HepG2 (cell line): ENCODE results near the gene FITM1. TPM values are rescaled to one million over a fixed set of nuclear protein-coding genes. Genes with fewer than 3 reads are reported as not detected.

Source experiments
- ATF7 ChIP-seq, 2 experiments: fragments of 450-650 bp in 1 of 2; sonication (generic) in 1 of 2; formaldehyde crosslinking in 1 of 2; IDR thresholded peaks; 2 replicates each; pipeline versions ENCODE4 v1.4.0 to v1.6.1; 2016 to 2020; ENCODE audit warnings: antibody characterized with exemption in 1 of 2, mild to moderate bottlenecking in 1 of 2, missing genetic modification reagents in 1 of 2
- ATRX ChIP-seq: sonication (generic); formaldehyde crosslinking; IDR thresholded peaks from 2 replicates; pipeline ENCODE4 v1.4.0; 2020; ENCODE audit warnings: missing genetic modification reagents, borderline replicate concordance
- BORCS8-MEF2B ChIP-seq: sonication (generic); formaldehyde crosslinking; IDR thresholded peaks from 2 replicates; pipeline ENCODE4 v1.8.0; 2022; ENCODE audit warnings: mild to moderate bottlenecking, missing genetic modification reagents
- EED ChIP-seq: sonication (generic); formaldehyde crosslinking; IDR thresholded peaks from 2 replicates; pipeline ENCODE4 v1.5.0; 2020; ENCODE audit warnings: mild to moderate bottlenecking, missing genetic modification reagents
- FOXO1 ChIP-seq: sonication (generic); formaldehyde crosslinking; IDR thresholded peaks from 2 replicates; pipeline ENCODE4 v1.4.0; 2020; ENCODE audit warnings: missing genetic modification reagents
- GZF1 ChIP-seq: sonication (generic); formaldehyde crosslinking; IDR thresholded peaks from 2 replicates; pipeline ENCODE4 v1.5.1; 2020; ENCODE audit warnings: mild to moderate bottlenecking, missing genetic modification reagents
- IRF2 ChIP-seq: IDR thresholded peaks from 2 replicates; pipeline ENCODE4 v1.6.1; 2018; ENCODE audit warnings: missing genetic modification reagents, missing compliant biosample characterization
- IRX3 ChIP-seq: sonication (generic); formaldehyde crosslinking; IDR thresholded peaks from 2 replicates; pipeline ENCODE4 v1.8.1; 2023; ENCODE audit warnings: mild to moderate bottlenecking, low read depth, missing genetic modification reagents, borderline replicate concordance
- JUN ChIP-seq: sonication (generic); formaldehyde crosslinking; IDR thresholded peaks from 2 replicates; pipeline ENCODE4 v1.4.0; 2020; ENCODE audit warnings: mild to moderate bottlenecking, missing genetic modification reagents
- JUNB ChIP-seq: sonication (generic); formaldehyde crosslinking; IDR thresholded peaks from 2 replicates; pipeline ENCODE4 v1.8.0; 2022; ENCODE audit warnings: missing genetic modification reagents, mild to moderate bottlenecking, borderline replicate concordance
- MBNL3 ChIP-seq: fragments of 250-450 bp; sonication (Bioruptor Pico); conservative IDR thresholded peaks from 2 replicates; pipeline ENCODE4 v1.8.0; 2022; ENCODE audit warnings: mild to moderate bottlenecking, inconsistent platforms
- NR2F1 ChIP-seq, 2 experiments: fragments of 450-650 bp in 1 of 2; formaldehyde crosslinking in 1 of 2; IDR thresholded peaks; 2 replicates each; pipeline versions ENCODE4 v1.5.0 to v1.6.1; 2016 to 2020; ENCODE audit warnings: mild to moderate bottlenecking in 1 of 2, missing compliant biosample characterization in 1 of 2, missing genetic modification reagents in 1 of 2, moderate library complexity in 1 of 2
- PLRG1 ChIP-seq: fragments of 450-650 bp; conservative IDR thresholded peaks from 2 replicates; pipeline ENCODE4 v1.6.1; 2016
- POGZ ChIP-seq: sonication (generic); formaldehyde crosslinking; IDR thresholded peaks from 2 replicates; pipeline ENCODE4 v1.4.0; 2020; ENCODE audit warnings: mild to moderate bottlenecking, missing genetic modification reagents
- RBM22 ChIP-seq: fragments of 200-400 bp; formaldehyde crosslinking; optimal IDR thresholded peaks from 2 replicates; pipeline ENCODE3; 2017; ENCODE audit warnings: mild to moderate bottlenecking, low read length, moderate library complexity
- RBM39 ChIP-seq: fragments of 200-400 bp; formaldehyde crosslinking; IDR thresholded peaks from one replicate; pipeline ENCODE4 v1.6.1; 2018; ENCODE audit warnings: antibody characterized with exemption, mild to moderate bottlenecking, low read depth, low read length; ENCODE audit not compliant: poor library complexity, severe bottlenecking
- ZC3H13 ChIP-seq: sonication (generic); formaldehyde crosslinking; IDR thresholded peaks from 2 replicates; pipeline ENCODE4 v1.8.1; 2023; ENCODE audit warnings: mild to moderate bottlenecking, missing genetic modification reagents, moderate library complexity
- ZNF20 ChIP-seq: sonication (generic); formaldehyde crosslinking; IDR thresholded peaks from 2 replicates; pipeline ENCODE4 v1.4.0; 2020; ENCODE audit warnings: mild to moderate bottlenecking, moderate library complexity, missing genetic modification reagents
- ZNF317 ChIP-seq: sonication (generic); formaldehyde crosslinking; IDR thresholded peaks from 2 replicates; pipeline ENCODE4 v1.5.0; 2020; ENCODE audit warnings: mild to moderate bottlenecking, missing genetic modification reagents
- ZNF441 ChIP-seq: sonication (generic); formaldehyde crosslinking; IDR thresholded peaks from 2 replicates; pipeline ENCODE4 v1.7.0; 2021; ENCODE audit warnings: missing genetic modification reagents, borderline replicate concordance
- ZNF550 ChIP-seq: sonication (generic); formaldehyde crosslinking; IDR thresholded peaks from 2 replicates; pipeline ENCODE4 v1.4.0; 2020; ENCODE audit warnings: mild to moderate bottlenecking, missing genetic modification reagents, borderline replicate concordance
- ZNF564 ChIP-seq: sonication (generic); formaldehyde crosslinking; IDR thresholded peaks from 2 replicates; pipeline ENCODE4 v1.8.1; 2023; ENCODE audit warnings: mild to moderate bottlenecking, missing genetic modification reagents
- ZNF724P ChIP-seq: sonication (generic); formaldehyde crosslinking; IDR thresholded peaks from 2 replicates; pipeline ENCODE4 v1.8.0; 2022; ENCODE audit warnings: missing genetic modification reagents, borderline replicate concordance
- ZUFSP ChIP-seq: sonication (generic); formaldehyde crosslinking; IDR thresholded peaks from 2 replicates; pipeline ENCODE4 v1.9.0; 2021; ENCODE audit warnings: missing genetic modification reagents, mild to moderate bottlenecking, borderline replicate concordance
- polyA plus RNA-seq, 8 experiments: library from polyadenylated mRNA; depleted of rRNA in 3 of 8; stranded (reverse) in 7 of 8; unstranded in 1 of 8; fragments of >200 nt; fragmentation: Illumina TruSeq in 4 of 8; extraction: Trizol in 4 of 8; gene quantifications; 2 replicates each; pipeline versions ENCODE4 v1.2.1 to v1.2.3, GENCODE V29; 2011 to 2016; ENCODE audit warnings: low read depth in 4 of 8, missing spikeins in 1 of 8, mixed read lengths in 1 of 8; ENCODE audit not compliant: insufficient read depth in 1 of 8
- total RNA-seq, 5 experiments: library from RNA; depleted of rRNA; stranded (reverse); fragments of >200 nt; fragmentation: Illumina TruSeq; extraction: Trizol; gene quantifications; 2 replicates each; pipeline ENCODE4 v1.2.3, GENCODE V29; 2016; ENCODE audit warnings: low read depth in 1 of 5
- TF ChIP-seq, protein P1 (sequence below): sonication (generic); formaldehyde crosslinking; IDR thresholded peaks from 2 replicates; pipeline ENCODE4 v1.5.0; 2020; ENCODE audit warnings: mild to moderate bottlenecking, missing genetic modification reagents, moderate library complexity
- TF ChIP-seq, protein P2 (sequence below): sonication (generic); formaldehyde crosslinking; IDR thresholded peaks from 2 replicates; pipeline ENCODE4 v1.4.0; 2020; ENCODE audit warnings: mild to moderate bottlenecking, missing genetic modification reagents

Gene FITM1
- total and polyA plus RNA-seq, 2 of the 13 experiments (the other 11 are each of a cell fraction or from before 2014, with no cell fraction given) = 2.7 to 5.8 TPM

- no peak for TF ChIP-seq ATF7 (IDR thresholded peaks at IDR 0.05)
- no peak for TF ChIP-seq ATF7 (CRISPR knock-in tag; IDR thresholded peaks at IDR 0.05)
- peak; percentile 75; the same call in 1 of the 2 replicates for TF ChIP-seq ZNF724P (CRISPR knock-in tag)
- no peak for TF ChIP-seq ZNF564
- TF ChIP-seq ZNF550 (CRISPR knock-in tag) = 0 out of 2 replicates have a peak, but pooled peaks have one; percentile 62
- TF ChIP-seq BORCS8-MEF2B (CRISPR knock-in tag) = no peak
- peak in 1 of 2 experiments; percentile 46; a peak in 1 of 4 replicates for TF ChIP-seq NR2F1 (CRISPR knock-in tag; IDR thresholded peaks at IDR 0.05)
- TF ChIP-seq IRF2 = no peak
- TF ChIP-seq FOXO1 (CRISPR knock-in tag) = no peak
- TF ChIP-seq POGZ (CRISPR knock-in tag) = no peak
- TF ChIP-seq, protein P1, sequence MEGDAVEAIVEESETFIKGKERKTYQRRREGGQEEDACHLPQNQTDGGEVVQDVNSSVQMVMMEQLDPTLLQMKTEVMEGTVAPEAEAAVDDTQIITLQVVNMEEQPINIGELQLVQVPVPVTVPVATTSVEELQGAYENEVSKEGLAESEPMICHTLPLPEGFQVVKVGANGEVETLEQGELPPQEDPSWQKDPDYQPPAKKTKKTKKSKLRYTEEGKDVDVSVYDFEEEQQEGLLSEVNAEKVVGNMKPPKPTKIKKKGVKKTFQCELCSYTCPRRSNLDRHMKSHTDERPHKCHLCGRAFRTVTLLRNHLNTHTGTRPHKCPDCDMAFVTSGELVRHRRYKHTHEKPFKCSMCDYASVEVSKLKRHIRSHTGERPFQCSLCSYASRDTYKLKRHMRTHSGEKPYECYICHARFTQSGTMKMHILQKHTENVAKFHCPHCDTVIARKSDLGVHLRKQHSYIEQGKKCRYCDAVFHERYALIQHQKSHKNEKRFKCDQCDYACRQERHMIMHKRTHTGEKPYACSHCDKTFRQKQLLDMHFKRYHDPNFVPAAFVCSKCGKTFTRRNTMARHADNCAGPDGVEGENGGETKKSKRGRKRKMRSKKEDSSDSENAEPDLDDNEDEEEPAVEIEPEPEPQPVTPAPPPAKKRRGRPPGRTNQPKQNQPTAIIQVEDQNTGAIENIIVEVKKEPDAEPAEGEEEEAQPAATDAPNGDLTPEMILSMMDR = no peak
- TF ChIP-seq ZNF317 (CRISPR knock-in tag) = no peak
- TF ChIP-seq ATRX = peak; percentile 90; the same call in 1 of the 2 replicates
- TF ChIP-seq ZNF441 (CRISPR knock-in tag) = no peak
- no peak for TF ChIP-seq RBM22
- TF ChIP-seq ZC3H13 (CRISPR knock-in tag) = no peak
- no peak for TF ChIP-seq RBM39
- TF ChIP-seq PLRG1 = no peak
- TF ChIP-seq JUNB (CRISPR knock-in tag) = no peak
- TF ChIP-seq JUN (CRISPR knock-in tag) = no peak
- no peak for TF ChIP-seq MBNL3 (CRISPR knock-in tag)
- no peak for TF ChIP-seq EED (CRISPR knock-in tag)
- TF ChIP-seq ZUFSP = no peak
- 0 out of 2 replicates have a peak, but pooled peaks have one; percentile 5 for TF ChIP-seq GZF1 (CRISPR knock-in tag)
- no peak for TF ChIP-seq IRX3 (CRISPR knock-in tag)
- TF ChIP-seq ZNF20 (CRISPR knock-in tag) = no peak
- TF ChIP-seq, protein P2, sequence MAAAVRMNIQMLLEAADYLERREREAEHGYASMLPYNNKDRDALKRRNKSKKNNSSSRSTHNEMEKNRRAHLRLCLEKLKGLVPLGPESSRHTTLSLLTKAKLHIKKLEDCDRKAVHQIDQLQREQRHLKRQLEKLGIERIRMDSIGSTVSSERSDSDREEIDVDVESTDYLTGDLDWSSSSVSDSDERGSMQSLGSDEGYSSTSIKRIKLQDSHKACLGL = no peak
Measured at GRCh38 chr14:24145690-24146452, 15.4 kb downstream of the FITM1 start (continued).
